H1 (cell line): ENCODE data around the gene C1S. TPM values are rescaled to one million over a fixed set of nuclear protein-coding genes. Genes with fewer than 3 reads are reported as not detected.

Experiments used
- GABPA ChIP-seq: IDR thresholded peaks from 2 replicates; pipeline ENCODE4 v1.6.1; 2011; ENCODE audit warnings: mild to moderate bottlenecking, low read length, moderate library complexity, borderline replicate concordance; ENCODE audit not compliant: insufficient read depth
- POU5F1 ChIP-seq: IDR thresholded peaks from 2 replicates; pipeline ENCODE4 v1.6.1; 2011; ENCODE audit warnings: low read depth, mild to moderate bottlenecking, low read length, moderate library complexity
- polyA plus RNA-seq, 7 experiments: library from polyadenylated mRNA; depleted of rRNA in 3 of 7; stranded (reverse) in 5 of 7; unstranded in 2 of 7; fragments of >200 nt in 5 of 7; fragments of 200-250 nt in 2 of 7; gene quantifications; 1 replicate in 5 of 7; 2 replicates in 1 of 7; 4 replicates in 1 of 7; pipeline versions ENCODE4 v1.2.1 to v1.2.3, GENCODE V29; 2011 to 2013; ENCODE audit warnings: missing spikeins in 2 of 7, mixed read lengths in 2 of 7
- total RNA-seq: library from RNA; stranded (reverse); fragmentation: NEBNext Ultra II Directional; extraction: Animal tissue kit (Norgen Biotek cat#: 25700); gene quantifications from 2 replicates; pipeline ENCODE4 v1.2.1, GENCODE V29; 2021
- TF ChIP-seq, protein P1 (sequence below): fragments of 300-600 bp; sonication (generic); IDR thresholded peaks from 2 replicates; pipeline ENCODE4 v1.7.1; 2012; ENCODE audit warnings: low read length, moderate library complexity, mild to moderate bottlenecking, inconsistent platforms; ENCODE audit not compliant: insufficient replicate concordance

Gene C1S
- total and polyA plus RNA-seq, 2 of the 8 experiments (the other 6 are each of a cell fraction or from before 2014, with no cell fraction given): 4.4 to 7.3 TPM

DNA sequence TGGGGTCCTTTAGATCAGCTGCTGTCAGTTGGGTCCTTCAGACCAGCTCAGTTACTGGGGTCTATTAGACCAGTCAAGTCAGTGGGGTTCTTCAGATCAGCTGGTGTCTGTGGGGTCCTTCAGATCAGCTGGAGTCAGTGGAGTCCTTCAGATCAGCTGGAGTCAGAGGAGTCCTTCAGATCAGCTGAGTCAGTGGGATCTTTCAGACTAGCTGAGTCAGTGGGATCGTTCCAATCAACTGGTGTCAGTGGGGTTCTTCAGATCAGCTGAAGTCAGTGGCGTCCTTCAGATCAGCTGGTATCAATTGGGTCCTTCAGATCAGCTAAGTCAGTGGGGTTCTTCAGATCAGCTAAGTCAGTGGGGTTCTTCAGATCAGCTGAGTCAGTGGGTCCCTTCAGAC lies 27.5 kb upstream of the C1S start (continued):
- TF ChIP-seq, protein P1, sequence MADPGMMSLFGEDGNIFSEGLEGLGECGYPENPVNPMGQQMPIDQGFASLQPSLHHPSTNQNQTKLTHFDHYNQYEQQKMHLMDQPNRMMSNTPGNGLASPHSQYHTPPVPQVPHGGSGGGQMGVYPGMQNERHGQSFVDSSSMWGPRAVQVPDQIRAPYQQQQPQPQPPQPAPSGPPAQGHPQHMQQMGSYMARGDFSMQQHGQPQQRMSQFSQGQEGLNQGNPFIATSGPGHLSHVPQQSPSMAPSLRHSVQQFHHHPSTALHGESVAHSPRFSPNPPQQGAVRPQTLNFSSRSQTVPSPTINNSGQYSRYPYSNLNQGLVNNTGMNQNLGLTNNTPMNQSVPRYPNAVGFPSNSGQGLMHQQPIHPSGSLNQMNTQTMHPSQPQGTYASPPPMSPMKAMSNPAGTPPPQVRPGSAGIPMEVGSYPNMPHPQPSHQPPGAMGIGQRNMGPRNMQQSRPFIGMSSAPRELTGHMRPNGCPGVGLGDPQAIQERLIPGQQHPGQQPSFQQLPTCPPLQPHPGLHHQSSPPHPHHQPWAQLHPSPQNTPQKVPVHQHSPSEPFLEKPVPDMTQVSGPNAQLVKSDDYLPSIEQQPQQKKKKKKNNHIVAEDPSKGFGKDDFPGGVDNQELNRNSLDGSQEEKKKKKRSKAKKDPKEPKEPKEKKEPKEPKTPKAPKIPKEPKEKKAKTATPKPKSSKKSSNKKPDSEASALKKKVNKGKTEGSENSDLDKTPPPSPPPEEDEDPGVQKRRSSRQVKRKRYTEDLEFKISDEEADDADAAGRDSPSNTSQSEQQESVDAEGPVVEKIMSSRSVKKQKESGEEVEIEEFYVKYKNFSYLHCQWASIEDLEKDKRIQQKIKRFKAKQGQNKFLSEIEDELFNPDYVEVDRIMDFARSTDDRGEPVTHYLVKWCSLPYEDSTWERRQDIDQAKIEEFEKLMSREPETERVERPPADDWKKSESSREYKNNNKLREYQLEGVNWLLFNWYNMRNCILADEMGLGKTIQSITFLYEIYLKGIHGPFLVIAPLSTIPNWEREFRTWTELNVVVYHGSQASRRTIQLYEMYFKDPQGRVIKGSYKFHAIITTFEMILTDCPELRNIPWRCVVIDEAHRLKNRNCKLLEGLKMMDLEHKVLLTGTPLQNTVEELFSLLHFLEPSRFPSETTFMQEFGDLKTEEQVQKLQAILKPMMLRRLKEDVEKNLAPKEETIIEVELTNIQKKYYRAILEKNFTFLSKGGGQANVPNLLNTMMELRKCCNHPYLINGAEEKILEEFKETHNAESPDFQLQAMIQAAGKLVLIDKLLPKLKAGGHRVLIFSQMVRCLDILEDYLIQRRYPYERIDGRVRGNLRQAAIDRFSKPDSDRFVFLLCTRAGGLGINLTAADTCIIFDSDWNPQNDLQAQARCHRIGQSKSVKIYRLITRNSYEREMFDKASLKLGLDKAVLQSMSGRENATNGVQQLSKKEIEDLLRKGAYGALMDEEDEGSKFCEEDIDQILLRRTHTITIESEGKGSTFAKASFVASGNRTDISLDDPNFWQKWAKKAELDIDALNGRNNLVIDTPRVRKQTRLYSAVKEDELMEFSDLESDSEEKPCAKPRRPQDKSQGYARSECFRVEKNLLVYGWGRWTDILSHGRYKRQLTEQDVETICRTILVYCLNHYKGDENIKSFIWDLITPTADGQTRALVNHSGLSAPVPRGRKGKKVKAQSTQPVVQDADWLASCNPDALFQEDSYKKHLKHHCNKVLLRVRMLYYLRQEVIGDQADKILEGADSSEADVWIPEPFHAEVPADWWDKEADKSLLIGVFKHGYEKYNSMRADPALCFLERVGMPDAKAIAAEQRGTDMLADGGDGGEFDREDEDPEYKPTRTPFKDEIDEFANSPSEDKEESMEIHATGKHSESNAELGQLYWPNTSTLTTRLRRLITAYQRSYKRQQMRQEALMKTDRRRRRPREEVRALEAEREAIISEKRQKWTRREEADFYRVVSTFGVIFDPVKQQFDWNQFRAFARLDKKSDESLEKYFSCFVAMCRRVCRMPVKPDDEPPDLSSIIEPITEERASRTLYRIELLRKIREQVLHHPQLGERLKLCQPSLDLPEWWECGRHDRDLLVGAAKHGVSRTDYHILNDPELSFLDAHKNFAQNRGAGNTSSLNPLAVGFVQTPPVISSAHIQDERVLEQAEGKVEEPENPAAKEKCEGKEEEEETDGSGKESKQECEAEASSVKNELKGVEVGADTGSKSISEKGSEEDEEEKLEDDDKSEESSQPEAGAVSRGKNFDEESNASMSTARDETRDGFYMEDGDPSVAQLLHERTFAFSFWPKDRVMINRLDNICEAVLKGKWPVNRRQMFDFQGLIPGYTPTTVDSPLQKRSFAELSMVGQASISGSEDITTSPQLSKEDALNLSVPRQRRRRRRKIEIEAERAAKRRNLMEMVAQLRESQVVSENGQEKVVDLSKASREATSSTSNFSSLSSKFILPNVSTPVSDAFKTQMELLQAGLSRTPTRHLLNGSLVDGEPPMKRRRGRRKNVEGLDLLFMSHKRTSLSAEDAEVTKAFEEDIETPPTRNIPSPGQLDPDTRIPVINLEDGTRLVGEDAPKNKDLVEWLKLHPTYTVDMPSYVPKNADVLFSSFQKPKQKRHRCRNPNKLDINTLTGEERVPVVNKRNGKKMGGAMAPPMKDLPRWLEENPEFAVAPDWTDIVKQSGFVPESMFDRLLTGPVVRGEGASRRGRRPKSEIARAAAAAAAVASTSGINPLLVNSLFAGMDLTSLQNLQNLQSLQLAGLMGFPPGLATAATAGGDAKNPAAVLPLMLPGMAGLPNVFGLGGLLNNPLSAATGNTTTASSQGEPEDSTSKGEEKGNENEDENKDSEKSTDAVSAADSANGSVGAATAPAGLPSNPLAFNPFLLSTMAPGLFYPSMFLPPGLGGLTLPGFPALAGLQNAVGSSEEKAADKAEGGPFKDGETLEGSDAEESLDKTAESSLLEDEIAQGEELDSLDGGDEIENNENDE: no peak
- TF ChIP-seq POU5F1 (no peak), GABPA (no peak)
